Activated naive CD4-positive, alpha-beta T cell treated with Interleukin-2 at 50 U/mL for 16 hours (primary cell): ENCODE results near the gene PDE4B.
"Not testable (repeated sequence)": the region's sequence is repeated elsewhere in the genome, so short reads cannot be mapped to it uniquely, and the experiment has no call there.

ENCODE experiments used
- DNase-seq: peaks from one replicate; pipeline ENCODE4 v3.0.0-alpha.2; 2020

The PDE4B gene

GRCh38 chr1:66069976-66070876, 277.5 kb downstream of the PDE4B start:
- no peak for DNase-seq

GRCh38 chr1:66073388-66073787, 280.7 kb downstream of the PDE4B start:
- no peak for DNase-seq

DNA sequence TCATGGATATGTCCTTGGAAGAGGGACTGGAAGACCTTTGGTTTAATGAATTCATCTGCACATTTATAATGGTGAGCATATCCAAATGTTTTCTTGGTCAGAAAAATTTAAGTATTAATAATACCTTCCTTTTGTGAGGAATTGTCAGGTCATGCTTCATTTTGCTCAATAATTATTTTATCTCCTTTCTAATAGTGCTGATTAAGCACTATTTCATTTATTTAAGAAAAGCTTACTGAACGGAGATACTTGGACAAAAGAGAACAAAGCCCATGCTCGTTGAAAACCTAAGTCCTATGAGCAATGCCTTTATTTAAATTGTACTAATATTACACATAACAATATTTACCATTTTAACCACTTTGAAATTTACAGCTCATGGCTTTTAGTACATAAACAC, 281.5 kb downstream of the PDE4B start:
- no peak for DNase-seq

- DNase-seq: no peak
These were observed 285.7 kb downstream of the PDE4B start for GRCh38 chr1:66078412-66078811.

- DNase-seq: no peak
These were observed 290.3 kb downstream of the PDE4B start for GRCh38 chr1:66083003-66083402.

DNA sequence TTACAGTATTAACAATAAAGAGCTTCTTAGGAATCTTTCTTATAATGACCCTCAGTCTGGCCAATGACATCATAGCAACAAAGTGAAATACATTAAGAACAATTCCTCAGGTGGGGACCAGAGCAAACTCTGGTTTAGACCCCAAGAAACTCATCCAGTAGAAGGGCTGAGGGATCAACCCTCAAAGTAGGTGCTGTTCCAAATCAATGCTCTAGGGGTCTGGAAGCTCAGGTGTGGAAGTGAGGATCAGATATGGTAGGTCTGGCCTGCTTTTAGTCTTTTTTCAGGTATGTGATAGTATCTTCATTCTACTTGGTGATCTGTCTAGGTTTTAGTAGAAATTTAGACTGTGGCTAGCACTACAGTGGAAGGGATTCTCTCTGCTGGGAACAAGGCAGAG, 291.7 kb downstream of the PDE4B start:
- DNase-seq: no peak

DNA sequence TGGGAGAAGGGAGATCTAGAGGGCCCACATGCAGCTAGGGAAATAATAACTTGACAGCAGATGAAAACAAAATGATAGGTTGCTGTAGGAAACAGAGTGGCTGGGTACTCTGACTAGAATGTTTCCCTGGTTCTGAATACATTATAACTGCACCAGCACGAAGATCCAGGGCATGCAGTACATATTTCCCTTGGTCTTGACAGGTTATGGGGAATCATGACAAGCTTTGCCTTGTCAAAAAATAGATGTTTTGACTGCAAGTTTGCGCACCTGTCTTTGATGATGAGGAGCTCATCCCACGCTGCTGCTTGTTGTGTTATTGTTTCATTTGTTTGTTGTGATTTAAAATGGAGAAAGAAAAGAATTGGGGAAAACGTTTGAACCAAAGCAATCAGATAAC, 292.9 kb downstream of the PDE4B start:
- DNase-seq: no peak

DNA sequence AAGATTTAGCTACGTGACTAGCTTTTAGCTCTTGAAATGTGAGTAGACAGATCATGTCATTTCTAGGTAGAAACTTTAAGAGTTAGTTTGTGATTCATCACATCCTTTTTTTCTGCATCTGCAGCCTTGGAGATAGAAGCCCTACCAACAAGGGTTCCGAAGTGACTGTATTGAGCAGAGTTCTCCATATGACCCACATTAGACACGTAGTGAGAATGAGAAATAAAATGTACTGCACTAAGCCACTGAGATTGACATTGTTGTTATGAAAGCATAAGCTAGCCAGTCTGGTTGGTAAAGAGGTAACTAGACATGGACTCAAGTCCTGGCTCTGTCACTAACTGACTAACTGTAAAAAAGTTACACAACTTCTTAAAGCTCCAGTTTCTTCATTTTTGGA, 296.1 kb downstream of the PDE4B start:
- no peak for DNase-seq

DNA sequence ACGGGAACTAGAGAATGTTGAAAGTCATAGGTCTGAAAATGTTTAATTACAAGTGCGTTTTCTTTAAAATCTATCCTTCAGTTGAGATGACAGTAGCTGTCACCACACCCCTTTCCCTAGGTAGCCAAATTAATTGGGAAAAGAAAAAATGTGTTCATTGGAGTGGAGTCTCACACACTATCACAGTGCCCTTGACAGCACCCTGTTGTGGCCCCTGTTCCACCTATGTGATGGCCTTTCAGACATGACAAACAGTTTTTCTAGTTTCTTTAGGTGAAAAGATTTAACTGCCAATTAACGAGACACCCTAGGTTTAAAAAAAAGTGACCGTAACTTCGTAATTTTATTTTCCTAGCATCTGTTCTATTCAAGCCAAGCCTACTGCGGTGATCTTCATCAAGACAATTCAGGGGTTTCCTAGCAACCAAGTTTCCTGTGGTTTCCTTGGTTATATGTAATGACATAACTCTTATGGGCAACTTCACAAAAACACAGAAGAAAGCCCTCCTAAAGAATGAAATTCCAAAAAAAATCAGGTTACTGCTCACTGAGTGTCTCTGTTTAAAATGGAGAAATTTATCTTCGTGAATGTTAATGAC, 298.3 kb downstream of the PDE4B start:
- DNase-seq: no peak

DNA sequence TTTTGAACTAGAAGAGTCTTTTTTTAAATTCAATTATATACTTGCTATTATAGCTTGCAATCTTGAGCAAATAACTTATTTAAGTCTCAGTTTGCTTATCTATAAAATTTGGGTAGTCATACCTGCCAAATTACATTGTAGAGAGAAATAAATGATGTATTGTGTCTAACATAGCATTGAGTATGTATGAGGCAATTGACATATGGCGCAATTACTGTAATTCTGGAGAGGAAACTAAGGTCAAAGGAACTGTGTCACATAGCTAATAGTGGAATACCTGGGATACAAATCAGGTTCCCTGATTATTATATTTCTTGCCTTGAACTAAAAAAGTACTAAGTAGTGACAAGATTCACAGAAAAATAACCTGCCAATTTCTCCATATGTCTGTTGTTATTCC, 302.5 kb downstream of the PDE4B start:
- no peak for DNase-seq

- DNase-seq: not testable (repeated sequence)
These were observed 308.3 kb downstream of the PDE4B start for GRCh38 chr1:66100959-66101358.

DNA sequence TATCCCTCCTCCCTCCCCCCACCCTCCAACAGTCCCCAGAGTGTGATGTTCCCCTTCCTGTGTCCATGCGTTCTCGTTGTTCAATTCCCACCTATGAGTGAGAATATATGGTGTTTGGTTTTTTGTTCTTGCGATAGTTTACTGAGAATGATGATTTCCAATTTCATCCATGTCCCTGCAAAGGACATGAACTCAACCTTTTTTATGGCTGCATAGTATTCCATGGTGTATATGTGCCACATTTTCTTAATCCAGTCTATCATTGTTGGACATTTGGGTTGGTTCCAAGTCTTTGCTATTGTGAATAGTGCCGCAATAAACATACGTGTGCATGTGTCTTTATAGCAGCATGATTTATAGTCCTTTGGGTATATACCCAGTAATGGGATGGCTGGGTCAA, 311.4 kb downstream of the PDE4B start:
- not testable (repeated sequence) for DNase-seq

- DNase-seq: no peak
These were observed 315.9 kb downstream of the PDE4B start for GRCh38 chr1:66108624-66109023.

GRCh38 chr1:66112744-66113400, 320.2 kb downstream of the PDE4B start:
- no peak for DNase-seq

DNA sequence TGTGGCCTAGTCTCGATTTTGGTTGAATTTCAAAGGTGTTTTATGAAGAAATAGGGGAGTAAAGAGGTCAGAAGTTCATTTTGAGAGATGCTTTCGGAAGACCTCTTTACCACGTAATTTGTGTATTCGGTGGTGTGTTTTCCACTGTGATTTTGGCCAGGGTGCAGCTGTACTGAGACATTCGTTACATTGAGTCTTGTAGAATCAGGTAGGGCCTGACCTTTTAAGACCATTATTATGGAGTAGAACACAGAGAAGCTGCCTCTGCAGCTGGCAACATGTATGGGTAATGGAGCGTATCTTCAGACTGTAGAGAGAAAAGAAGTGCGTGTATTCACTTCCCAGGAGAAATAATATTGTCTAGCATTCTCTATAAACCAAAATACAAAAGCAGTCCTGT, 326.5 kb downstream of the PDE4B start:
- DNase-seq: no peak

DNA sequence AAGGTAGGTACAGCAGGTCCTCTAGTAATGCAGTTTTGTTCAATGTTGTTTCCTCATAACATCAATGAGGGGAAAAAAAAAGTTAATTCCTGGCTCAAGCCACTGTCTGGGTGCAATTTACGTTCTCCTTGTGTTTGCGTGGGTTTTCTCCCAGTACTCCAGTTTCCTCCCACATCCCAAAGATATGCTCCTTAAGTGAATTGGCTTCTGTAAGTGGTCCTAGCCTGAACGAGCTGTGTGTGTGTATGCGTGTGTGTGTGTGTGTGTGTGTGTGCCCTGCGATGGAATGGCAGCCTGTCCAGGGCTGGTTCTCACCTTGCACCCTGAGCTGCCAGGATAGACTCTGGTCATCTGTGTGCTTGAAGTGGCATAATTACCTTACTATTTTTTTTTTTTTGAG, 332.0 kb downstream of the PDE4B start:
- no peak for DNase-seq

- not testable (repeated sequence) for DNase-seq
These were observed 335.9 kb downstream of the PDE4B start for GRCh38 chr1:66128641-66129040.

DNA sequence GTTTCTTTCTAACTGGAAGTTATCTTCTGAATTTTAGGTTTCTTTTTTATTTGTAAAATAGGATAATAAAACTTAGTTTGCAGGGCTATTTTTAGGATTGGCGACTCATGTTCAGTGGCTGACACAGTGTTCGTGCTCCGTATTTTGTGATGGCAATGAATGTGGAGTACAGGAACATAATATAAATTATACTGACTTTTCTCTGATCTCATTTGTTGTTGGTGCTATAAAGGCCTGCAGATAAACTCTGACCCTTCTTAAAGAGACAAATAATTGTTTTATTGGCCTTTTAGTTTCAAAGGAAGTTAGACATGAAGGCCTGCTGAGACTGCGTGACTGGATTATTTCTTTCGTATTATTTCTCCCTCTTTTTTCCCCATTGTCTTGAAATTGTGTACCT, 339.6 kb downstream of the PDE4B start:
- no peak for DNase-seq

DNA sequence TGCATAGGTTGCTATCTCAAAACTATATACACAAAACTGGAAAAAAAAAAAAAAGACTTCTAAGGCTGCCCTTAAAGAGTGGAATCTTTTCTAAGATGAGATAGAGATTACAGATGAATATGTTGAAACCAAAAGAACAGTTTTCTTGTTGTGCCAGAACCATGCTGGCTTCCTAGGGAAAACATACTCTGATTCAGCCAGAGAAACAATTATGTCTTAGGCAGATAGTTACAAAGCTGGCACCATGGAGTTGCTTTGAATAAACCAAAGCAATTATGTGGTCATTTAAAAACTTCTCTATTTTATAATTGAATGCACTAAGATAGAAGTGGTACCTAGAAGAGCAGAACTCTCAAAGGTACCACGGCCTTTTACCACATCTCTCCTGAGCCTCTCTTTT, 341.3 kb downstream of the PDE4B start:
- DNase-seq: no peak

DNA sequence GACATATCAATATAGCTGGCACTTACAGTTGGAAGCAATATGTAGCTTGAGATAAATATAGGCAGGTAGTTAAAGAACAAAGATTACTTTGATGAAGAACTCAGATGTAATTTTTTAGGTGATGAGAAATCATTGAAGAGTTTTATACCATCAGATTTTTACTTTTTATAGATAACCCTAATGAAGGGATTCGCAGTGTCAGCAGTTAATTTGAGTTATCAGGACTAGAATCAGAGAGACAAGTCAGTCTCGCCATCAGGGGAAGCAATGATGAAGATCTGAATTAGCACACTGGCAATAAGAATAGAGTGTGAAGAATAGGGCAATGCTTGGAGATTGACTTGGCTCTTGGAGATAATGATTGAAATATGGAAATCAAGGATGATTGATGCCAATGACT, 342.5 kb downstream of the PDE4B start:
- DNase-seq: no peak

GRCh38 chr1:66136423-66136822, 343.7 kb downstream of the PDE4B start:
- not testable (repeated sequence) for DNase-seq

- no peak for DNase-seq
These were observed 344.5 kb downstream of the PDE4B start for GRCh38 chr1:66137235-66137634.

- DNase-seq: no peak
These were observed 345.9 kb downstream of the PDE4B start for GRCh38 chr1:66138613-66139012.

DNA sequence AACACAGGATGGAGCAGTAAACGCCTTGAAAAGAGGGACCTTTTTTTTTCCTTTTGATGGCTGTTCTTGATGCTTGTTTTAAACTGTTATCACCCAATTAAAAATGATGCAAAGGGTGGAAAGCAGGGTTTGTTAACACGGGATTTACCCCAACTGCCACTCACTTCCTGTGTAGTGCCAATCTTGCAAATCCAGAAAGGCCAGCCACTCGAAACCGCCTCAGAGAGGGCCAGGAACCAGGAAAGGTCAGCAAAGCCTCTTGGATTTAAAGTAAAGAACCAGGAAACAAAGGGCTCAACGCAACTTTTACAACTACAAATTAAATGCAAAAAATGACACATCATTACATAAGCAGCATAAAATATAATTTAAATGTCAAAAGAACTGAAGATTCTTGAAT, 347.4 kb downstream of the PDE4B start:
- DNase-seq: no peak
